Hepatocyte (in vitro differentiated cells): ENCODE data around the gene SMC6.

Source experiments
- CTCF ChIP-seq: fragments of 200-600 bp; sonication (generic); IDR thresholded peaks from 2 replicates; pipeline ENCODE4 v1.5.1; 2016; ENCODE audit warnings: antibody characterized with exemption, mild to moderate bottlenecking; ENCODE audit not compliant: poor library complexity
- EZH2 ChIP-seq: fragments of 200-600 bp; sonication (generic); IDR thresholded peaks from 2 replicates; pipeline ENCODE4 v1.6.1; 2016; ENCODE audit warnings: antibody characterized with exemption, mild to moderate bottlenecking, borderline replicate concordance
- EZH2phosphoT487 ChIP-seq: fragments of 200-600 bp; sonication (generic); IDR thresholded peaks from one replicate; pipeline ENCODE4 v1.6.1; 2018; ENCODE audit warnings: antibody characterized with exemption, mild to moderate bottlenecking, low read depth, moderate library complexity; ENCODE audit not compliant: unreplicated experiment, severe bottlenecking

DNA sequence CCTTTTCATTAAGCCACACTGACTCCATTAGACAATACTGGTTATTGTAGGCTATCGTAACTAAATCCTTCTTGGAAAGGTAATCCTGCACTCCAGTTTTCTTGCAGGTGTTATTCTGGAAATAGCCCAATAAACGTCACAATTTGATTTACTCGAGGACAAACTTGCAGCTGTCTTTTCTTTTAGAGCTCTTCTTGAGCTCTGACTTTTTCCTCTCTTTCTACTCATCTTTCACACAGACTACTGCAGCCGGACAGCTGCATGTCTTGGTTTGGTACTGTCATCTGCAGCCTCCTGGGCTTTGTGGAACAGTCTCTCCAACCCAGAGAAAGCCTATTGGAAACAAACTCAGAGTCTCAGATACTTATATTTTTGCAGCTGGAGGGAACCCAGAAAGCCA, 39.7 kb upstream of the SMC6 start:
- TF ChIP-seq CTCF, result no peak
- no peak for TF ChIP-seq EZH2
- TF ChIP-seq EZH2phosphoT487, result no peak
